Measurements from ENCODE around the gene YY1AP1.

DNA sequence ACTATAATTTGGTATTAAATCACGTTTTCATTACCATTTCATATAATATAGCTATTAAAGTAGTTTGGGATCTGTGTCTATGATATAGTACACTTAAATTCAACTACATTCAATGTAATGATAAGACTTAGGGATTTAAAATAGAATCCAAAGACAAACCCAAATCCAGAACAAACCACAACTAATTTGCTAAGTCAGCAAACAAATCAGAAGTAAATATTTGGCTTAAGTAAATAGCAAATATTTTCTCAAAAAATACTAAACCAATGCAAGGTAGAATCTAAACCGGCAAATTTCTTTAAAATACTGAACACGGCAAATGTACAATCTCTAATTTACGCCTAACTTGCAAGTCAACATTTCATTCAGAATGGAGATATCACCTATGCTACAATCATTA lies 16.8 kb downstream of the YY1AP1 start:
- TF ChIP-seq, protein P1, sequence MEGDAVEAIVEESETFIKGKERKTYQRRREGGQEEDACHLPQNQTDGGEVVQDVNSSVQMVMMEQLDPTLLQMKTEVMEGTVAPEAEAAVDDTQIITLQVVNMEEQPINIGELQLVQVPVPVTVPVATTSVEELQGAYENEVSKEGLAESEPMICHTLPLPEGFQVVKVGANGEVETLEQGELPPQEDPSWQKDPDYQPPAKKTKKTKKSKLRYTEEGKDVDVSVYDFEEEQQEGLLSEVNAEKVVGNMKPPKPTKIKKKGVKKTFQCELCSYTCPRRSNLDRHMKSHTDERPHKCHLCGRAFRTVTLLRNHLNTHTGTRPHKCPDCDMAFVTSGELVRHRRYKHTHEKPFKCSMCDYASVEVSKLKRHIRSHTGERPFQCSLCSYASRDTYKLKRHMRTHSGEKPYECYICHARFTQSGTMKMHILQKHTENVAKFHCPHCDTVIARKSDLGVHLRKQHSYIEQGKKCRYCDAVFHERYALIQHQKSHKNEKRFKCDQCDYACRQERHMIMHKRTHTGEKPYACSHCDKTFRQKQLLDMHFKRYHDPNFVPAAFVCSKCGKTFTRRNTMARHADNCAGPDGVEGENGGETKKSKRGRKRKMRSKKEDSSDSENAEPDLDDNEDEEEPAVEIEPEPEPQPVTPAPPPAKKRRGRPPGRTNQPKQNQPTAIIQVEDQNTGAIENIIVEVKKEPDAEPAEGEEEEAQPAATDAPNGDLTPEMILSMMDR (conservative IDR thresholded peaks at IDR 0.05; ENCODE audit: low read depth, low read length), result no peak
- TF ChIP-seq EZH2 (IDR thresholded peaks at IDR 0.05; ENCODE audit: low read length, unreplicated experiment) (no peak), EZH2phosphoT487 (IDR thresholded peaks at IDR 0.05; ENCODE audit: borderline replicate concordance, low read length) (no peak)

Measured in PC-3 (cell line).